Activated naive CD4-positive, alpha-beta T cell treated with Interleukin-2 at 50 U/mL for 16 hours (primary cell): Measurements from ENCODE around the gene PSMC3IP.
"Not testable (repeated sequence)": the region's sequence is repeated elsewhere in the genome, so short reads cannot be mapped to it uniquely, and the experiment has no call there.

ENCODE experiments used
- DNase-seq: peaks from one replicate; pipeline ENCODE4 v3.0.0-alpha.2; 2020

The PSMC3IP gene

DNA sequence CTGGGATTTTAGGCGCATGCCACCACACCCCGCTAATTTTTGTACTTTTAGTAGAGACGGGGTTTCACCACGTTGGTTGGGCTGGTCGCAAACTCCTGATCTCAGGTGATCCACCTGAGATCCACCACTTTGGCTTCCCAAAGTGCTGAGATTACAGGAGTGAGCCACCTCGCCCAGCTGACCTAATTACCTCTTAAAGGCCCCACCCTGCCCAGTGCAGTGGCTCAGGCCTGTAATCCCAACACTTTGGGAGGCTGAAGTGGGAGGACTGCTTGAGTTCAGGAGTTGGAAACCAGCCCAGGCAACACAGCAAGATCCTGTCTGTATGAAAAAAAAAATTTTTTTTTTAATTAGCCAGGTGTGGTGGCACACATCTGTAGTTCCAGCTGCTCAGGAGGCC lies 18.5 kb downstream of the PSMC3IP start:
- no peak for DNase-seq

DNA sequence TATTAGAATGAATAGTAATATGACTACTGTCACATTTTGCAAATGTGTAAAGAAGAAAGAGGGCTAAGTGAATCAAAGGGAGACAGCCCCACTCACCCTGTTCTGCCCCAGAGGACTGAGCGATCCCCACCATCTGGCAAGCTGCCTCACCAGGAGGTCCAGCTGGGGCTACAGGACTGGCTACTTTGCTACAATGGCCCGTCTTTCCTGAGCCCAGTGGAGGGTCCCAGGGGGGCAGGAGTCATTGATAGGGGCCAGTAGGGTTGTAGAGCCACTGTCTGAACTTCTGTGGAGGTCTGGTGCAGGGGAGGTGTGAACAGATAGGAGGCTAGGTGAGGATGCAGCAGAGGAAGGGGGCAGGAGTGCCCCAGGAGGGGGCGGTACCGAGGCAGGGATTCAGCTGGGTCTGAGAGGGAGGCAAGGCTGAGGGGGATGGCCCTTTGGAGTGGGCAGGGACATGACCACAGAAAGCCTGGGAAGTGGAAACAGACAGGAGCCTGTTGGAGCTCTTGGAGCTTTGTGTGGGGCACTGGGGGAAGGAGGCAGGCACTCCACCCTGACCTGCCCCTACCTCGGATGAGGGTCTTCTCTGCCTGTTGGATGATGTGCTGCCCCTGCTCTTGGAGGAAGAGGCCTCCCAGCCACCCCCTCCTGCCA lies 21.4 kb downstream of the PSMC3IP start:
- not testable (repeated sequence) for DNase-seq

DNA sequence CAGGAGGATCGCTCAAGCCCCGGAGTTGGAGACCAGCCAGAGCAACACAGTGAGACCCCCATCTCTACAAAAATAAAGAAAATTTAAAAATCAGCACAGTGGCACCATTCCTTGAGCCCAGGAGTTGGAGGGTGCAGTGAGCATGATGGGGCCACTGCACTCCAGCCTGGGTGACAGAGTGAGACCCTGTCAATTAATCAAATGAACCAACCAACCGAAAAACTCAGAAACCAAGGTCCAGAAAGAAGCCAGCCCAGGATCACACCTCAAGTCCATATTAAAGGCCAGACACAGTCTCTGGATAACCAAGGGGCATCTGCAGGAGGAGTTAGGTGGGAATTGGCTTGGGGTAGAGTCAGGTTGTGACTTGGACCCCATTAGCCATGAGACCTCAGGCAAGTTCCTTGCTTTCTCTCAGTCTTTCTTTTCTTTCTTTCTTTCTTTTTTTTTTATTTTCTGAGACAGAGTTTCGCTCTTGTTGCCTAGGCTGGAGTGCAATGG lies 22.4 kb downstream of the PSMC3IP start:
- DNase-seq, result no peak

DNA sequence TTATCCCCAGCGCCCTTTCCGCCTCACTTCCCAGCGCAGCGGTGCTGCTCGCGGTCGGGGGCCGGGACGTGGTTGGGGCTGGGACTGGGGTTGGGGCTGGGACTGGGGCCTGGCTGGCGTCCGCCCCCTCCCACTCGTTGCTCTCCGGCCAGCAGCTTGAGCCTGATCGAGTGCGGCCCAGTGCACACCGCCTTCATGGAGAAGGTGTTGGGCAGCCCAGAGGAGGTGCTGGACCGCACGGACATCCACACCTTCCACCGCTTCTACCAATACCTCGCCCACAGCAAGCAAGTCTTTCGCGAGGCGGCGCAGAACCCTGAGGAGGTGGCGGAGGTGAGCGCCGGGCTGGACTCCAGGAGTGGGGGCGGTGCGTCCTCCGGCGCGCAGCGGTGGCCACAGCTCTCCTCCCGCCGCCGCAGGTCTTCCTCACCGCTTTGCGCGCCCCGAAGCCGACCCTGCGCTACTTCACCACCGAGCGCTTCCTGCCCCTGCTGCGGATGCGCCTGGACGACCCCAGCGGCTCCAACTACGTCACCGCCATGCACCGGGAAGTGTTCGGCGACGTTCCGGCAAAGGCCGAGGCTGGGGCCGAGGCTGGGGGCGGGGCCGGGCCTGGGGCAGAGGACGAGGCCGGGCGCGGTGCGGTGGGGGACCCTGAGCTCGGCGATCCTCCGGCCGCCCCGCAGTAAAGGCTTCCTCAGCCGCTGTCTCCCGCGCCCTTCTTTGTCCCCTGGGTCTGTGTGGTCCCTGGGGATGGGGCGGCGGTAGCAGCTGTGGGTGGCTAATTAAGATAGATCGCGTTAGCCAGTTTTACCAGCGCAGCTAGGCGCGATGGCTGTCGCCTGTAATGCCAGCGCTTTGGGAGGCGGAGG lies 23.0 kb downstream of the PSMC3IP start:
- DNase-seq, result peak; percentile 71

DNA sequence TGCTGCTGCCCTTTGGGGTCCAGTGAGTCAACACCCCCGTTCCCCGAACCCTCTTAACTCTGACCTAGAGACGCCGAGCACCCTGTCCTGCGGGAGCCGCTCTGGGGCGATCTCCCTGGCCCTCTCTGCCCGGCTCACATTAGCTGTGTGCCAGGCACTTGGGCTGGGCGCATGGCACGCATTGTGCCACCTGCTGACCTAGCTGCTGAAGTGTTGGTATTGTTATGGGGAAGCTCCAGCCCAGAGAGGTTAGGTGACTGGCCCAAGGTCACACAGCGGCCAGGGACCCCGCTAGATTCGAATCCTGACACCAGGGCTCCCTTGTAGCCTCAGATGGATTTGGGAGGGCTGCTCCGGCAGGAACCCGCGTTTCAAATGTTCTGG lies 23.7 kb downstream of the PSMC3IP start:
- peak; percentile 21 for DNase-seq

DNA sequence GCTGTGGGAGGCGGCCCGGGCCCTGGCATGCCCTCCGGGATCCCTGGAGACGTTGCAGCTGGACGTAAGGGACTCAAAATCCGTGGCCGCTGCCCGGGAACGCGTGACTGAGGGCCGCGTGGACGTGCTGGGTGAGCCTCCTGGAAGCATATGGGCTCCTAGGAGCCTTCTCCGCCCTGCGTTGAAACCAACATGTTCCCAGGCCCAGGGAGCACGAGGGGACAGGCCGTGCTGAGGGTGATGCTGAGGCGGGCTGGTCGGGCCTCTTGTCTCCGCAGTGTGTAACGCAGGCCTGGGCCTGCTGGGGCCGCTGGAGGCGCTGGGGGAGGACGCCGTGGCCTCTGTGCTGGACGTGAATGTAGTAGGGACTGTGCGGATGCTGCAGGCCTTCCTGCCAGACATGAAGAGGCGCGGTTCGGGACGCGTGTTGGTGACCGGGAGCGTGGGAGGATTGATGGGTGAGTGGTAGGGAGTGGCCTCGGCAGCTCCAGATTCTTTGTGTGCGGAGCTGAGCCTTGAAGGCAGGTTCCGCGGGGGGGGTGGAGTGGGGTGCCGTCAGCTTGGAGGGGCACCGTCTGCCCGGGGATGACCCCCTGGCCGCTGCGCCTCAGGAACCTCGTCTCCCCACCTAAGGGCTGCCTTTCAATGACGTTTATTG lies 24.2 kb downstream of the PSMC3IP start:
- DNase-seq, result no peak

DNA sequence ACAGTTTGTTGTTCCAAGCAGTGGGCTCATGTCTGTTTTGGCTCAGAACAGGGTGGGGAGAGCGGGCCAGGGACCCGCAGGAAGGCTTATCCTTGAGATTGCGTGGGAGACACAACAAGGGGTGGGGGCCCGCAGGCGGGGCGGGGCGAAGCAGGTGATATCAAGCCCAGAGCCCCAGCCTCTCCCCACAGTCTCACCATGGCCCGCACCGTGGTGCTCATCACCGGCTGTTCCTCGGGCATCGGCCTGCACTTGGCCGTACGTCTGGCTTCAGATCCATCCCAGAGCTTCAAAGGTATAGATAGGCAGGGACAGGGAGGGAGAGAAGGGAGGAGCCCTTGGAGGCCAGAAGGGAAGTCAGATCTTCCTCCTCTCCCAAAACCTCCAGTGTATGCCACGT lies 24.8 kb downstream of the PSMC3IP start, which contains the start of gene HSD17B1:
Gene HSD17B1 (plus strand): TSS at position 188 of the 400 bp plus-strand sequence. CDS start 11 bp downstream, at position 199.
- not testable (repeated sequence) for DNase-seq

DNA sequence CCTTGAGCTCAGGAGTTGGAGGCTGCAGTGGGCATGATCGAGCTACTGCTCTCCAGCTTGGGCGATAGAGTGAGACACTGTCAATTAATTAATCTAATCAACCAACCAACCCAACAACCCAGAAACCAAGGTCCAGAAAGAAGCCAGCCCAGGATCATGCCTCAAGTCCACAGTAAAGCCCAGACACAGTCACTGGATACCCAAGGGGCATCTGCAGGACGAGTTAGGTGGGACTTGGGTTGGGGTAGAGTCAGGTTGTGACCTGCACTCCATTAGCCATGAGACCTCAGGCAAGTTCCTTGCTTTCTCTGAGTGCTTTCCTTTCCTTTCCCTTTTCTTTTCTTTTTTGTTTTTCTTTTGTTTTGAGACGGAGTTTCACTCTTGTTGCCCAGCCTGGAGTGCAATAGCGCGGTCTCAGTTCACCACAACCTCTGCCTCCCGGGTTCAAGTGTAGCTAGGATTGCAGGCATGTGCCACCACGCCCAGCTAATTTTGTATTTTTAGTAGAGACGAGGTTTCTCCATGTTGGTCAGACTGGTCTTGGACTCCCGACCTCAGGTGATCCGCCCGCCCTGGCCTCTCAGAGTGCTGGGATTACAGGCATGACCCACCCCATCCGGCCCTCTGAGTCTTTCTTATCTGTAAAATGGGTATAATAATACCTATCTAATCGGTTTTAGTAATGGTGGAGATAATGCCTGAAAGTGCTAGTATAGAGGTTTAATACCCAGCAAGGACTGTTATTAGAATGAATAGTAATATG lies 28.4 kb downstream of the PSMC3IP start:
- DNase-seq, result no peak

DNA sequence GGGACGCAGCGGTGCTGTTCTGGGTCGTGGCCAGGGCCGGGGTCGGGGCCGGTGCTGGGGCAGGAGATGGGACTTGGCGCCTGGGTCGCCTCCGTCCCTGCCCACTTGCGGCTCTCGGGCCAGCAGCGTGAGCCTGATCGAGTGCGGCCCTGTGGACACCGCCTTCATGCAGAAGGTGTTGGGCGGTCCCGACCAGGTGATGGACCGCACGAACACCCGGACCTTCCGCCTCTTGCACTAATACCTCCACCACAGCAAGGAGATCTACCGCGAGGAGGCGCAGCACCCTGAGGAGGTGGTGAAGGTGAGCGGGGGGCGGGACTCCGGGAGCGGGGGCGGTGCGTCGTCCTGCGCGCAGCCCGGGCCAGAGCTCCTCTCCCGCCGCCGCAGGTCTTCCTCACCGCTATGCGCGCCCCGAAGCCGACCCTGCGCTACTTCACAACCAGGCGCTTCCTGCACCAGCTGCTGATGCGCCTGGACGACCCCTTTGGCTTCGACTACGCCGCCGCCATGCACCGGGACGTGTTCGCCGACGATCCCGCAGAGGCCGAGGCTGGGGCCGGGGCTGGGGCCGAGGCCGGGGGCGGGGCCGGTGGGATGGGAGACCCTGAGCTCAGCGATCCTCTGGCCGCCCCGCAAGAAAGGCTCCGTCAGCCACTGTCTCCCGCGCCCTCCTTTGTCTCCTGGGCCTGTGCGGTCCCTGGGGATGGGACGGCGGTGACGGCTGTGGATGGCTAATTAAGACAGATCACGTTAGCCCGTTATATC lies 29.3 kb downstream of the PSMC3IP start:
- DNase-seq, result peak; percentile 80

DNA sequence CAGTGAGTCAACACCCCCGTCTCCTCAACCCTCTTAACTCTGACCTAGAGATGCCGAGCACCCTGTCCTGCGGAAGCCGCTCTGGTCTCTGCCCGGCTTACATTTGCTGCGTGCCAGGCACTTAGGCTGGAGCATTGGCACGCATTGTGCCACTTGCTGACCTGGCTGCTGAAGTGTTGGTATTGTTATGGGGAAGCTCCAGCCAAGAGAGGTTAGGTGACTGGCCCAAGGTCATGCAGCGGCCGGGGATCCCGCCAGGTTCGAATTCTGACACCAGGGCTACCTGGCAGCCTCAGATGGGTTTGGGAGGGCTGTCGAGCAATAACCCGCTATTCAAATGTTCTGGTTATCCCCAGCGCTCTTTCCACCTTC lies 29.8 kb downstream of the PSMC3IP start:
- DNase-seq, result no peak

DNA sequence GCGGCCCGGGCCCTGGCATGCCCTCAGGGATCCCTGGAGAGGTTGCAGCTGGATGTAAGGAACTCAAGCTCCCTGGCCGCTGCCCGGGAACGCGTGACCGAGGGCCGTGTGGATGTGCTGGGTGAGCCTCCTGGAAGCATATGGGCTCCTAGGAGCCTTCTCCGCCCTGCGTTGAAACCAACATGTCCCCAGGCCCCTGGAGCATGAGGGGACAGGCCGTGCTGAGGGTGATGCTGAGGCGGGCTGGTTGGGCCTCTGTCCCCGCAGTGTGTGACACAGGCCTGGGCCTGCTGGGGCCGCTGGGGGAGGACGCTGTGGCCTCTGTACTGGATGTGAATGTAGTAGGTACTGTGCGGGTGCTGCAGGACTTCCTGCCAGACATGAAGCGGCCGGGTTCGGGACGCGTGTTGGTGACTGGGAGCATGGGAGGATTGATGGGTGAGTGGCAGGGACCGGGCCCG lies 30.5 kb downstream of the PSMC3IP start:
- DNase-seq, result no peak

DNA sequence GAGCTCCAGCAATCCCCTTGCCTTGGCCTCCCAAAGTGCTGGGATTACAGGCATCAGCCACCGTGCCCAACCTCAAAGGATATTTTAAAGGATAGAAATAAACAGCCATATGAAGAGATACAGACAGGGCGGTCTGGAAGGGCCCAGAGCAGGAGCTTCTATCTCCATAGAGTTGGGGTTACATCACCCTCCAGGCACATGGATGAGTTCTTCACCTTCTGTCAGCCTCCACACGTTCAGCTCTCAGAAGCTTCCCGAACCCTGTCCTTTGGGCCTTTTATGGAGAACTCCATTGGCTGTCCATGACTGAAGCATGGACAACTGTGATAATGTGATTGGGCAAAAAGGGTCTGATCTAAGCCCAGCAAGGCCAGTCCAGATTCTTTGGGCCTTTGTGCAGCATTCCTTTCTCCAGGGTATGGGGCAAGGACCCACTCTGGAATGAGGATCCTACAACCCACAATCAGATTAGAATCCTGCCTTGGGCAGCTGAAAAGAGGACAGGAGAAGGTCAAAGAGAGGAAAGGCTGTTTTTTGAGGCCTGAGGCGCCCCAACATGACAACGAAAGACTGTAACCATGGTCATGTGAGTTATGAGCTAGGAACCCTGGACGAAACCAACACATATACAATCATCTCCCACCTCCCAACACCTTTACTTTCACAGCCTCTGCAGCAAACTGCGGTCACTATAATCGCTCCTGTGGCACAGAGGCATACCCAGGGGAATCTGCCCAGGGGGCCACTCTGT lies 31.6 kb downstream of the PSMC3IP start:
- not testable (repeated sequence) for DNase-seq

DNA sequence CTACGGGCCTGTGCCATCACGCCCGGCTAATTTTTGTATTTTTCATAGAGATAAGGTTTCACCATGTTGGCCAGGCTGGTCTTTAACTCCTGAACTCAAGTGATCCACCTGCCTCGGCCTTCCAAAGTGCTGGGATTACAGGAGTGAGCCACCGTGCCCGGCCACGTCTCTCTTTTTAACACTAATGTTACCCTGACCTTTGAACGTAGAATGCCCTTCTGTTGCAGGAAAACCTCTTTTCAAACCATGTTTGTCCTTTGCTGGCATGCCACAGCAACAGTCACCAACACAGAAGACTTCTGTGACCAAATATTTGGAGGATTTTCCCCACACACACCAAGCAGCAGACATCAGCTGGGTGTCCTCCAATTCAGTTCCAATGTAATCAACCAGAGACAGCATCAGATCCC lies 32.6 kb downstream of the PSMC3IP start:
- DNase-seq, result no peak

DNA sequence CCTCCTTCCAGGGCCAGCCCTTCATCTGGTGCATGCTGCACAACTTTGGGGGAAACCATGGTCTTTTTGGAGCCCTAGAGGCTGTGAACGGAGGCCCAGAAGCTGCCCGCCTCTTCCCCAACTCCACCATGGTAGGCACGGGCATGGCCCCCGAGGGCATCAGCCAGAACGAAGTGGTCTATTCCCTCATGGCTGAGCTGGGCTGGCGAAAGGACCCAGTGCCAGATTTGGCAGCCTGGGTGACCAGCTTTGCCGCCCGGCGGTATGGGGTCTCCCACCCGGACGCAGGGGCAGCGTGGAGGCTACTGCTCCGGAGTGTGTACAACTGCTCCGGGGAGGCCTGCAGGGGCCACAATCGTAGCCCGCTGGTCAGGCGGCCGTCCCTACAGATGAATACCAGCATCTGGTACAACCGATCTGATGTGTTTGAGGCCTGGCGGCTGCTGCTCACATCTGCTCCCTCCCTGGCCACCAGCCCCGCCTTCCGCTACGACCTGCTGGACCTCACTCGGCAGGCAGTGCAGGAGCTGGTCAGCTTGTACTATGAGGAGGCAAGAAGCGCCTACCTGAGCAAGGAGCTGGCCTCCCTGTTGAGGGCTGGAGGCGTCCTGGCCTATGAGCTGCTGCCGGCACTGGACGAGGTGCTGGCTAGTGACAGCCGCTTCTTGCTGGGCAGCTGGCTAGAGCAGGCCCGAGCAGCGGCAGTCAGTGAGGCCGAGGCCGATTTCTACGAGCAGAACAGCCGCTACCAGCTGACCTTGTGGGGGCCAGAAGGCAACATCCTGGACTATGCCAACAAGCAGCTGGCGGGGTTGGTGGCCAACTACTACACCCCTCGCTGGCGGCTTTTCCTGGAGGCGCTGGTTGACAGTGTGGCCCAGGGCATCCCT lies 34.1 kb downstream of the PSMC3IP start:
- no peak for DNase-seq

DNA sequence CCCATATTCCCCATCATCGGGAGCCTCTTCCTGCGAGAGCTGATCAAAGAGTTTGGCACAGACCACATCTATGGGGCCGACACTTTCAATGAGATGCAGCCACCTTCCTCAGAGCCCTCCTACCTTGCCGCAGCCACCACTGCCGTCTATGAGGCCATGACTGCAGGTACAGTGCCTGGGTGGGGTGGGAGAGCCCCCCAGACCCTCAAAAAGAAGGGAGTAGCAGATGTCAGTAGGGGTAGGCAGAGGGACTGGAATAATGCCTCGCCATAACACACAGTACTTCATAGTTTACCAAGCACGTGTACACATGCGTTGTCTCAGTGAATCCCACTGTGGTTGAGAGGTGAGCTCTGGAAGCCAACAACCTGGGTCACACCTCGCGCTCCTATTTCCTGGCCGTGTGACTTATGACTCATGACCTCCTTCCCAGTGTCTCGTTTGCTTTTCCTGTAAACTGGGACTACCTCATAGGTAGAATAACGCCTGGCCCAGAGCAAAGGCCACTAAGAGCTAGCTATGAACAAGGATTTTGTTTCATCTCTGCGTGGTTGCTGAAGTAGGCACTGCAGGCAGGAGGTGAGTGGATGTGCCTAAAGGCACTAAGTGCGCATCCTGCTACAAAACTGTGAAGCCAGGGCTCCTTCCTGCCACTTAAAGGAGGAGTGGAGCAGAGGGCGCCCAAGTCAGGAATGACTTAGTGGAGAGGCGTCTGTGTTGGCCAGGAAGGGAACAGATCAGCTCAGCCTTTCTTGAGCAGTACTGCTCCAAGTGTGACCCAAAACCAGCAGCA lies 36.3 kb downstream of the PSMC3IP start:
- no peak for DNase-seq

DNA sequence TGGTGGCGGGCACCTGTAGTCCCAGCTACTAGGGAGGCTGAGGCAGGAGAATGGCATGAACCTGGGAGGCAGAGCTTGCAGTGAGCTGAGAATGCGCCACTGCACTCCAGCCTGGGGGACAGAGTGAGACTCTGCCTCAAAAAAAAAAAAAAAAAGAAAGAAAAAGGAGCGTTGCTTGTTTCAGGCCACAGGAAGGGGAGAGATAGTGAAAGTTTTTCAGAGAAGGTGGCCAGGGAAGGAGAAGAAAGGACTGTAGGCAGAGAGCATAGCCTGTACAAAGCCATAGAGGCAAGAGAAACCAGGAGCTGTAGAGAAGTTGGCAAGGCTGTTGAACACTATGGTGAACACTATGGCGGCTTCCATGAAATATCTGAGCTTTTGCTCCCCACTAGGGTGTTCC lies 37.0 kb downstream of the PSMC3IP start:
- not testable (repeated sequence) for DNase-seq

DNA sequence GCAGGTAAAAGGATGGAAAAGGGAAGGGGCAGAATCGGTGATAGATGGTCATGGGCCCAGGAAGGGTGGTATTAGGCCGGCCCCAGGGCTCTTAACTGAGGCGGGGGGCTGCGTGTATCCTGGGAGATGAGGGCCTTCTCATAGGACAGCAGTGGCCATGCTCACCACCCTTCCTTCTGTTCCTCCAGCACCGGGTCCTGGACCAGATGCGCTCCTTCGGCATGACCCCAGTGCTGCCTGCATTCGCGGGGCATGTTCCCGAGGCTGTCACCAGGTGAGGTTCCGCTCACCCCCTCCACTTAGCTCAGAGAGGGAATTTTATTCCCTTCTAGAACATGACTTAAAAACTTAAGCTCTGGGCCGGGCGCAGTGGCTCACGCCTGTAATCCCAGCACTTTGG lies 39.0 kb downstream of the PSMC3IP start:
- no peak for DNase-seq

DNA sequence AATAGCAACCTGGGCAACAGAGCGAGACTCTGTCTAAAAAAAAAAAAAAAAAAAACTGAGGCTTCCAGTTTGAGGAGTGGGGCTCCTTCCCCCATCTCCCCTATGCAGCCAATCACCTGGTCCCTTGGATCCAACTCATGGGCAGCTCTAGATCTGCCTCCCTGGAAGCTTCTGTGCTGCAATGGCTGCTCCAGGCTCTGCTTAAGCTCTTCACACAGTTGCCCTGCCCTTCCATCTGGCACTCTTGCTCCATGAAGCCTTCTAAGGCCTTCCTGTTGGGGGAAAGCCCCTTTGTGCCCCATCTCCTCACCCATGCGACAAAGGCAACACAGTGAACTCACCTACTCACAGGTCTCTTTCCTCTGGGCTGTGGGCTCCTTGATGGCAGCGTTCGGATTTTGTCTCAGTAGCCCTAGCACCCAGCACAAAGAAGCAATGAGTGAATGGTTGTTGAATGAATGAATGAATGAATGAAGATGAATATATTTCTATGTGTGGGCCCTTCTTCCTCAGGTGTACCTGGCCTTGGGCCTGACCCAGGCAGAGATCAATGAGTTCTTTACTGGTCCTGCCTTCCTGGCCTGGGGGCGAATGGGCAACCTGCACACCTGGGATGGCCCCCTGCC lies 39.6 kb downstream of the PSMC3IP start:
- DNase-seq, result no peak
